PFSK-1 (cell line): ENCODE data around the gene PSEN2.
A peak's percentile ranks its signal among the peaks of the same experiment; 100 is the strongest.

ENCODE experiments used
- FOXP2 ChIP-seq: optimal IDR thresholded peaks from 2 replicates; pipeline ENCODE3; 2011; ENCODE audit warnings: borderline replicate concordance, control low read depth, inconsistent platforms; ENCODE audit not compliant: insufficient read depth; ENCODE audit errors: extremely low read length, extremely low read depth
- POLR2AphosphoS5 ChIP-seq: IDR thresholded peaks from 2 replicates; pipeline ENCODE4 v1.6.1; 2012; ENCODE audit warnings: low read depth, mild to moderate bottlenecking, control low read depth, low read length, moderate library complexity
- REST ChIP-seq, 2 experiments: IDR thresholded peaks; 2 replicates each; pipeline versions ENCODE4 v1.6.1 to v1.8.0; 2011 to 2012; ENCODE audit warnings: low read depth in 2 of 2, low read length in 2 of 2, control low read depth in 1 of 2, inconsistent platforms in 1 of 2, mild to moderate bottlenecking in 1 of 2, moderate library complexity in 1 of 2; ENCODE audit not compliant: insufficient read depth in 1 of 2
- SIN3A ChIP-seq: IDR thresholded peaks from 2 replicates; pipeline ENCODE4 v1.6.1; 2012; ENCODE audit warnings: mild to moderate bottlenecking, low read length, moderate library complexity, borderline replicate concordance; ENCODE audit not compliant: insufficient read depth
- TAF1 ChIP-seq: IDR thresholded peaks from 2 replicates; pipeline ENCODE4 v1.6.1; 2012; ENCODE audit warnings: low read length, control low read depth, borderline replicate concordance; ENCODE audit not compliant: insufficient read depth

The PSEN2 gene

DNA sequence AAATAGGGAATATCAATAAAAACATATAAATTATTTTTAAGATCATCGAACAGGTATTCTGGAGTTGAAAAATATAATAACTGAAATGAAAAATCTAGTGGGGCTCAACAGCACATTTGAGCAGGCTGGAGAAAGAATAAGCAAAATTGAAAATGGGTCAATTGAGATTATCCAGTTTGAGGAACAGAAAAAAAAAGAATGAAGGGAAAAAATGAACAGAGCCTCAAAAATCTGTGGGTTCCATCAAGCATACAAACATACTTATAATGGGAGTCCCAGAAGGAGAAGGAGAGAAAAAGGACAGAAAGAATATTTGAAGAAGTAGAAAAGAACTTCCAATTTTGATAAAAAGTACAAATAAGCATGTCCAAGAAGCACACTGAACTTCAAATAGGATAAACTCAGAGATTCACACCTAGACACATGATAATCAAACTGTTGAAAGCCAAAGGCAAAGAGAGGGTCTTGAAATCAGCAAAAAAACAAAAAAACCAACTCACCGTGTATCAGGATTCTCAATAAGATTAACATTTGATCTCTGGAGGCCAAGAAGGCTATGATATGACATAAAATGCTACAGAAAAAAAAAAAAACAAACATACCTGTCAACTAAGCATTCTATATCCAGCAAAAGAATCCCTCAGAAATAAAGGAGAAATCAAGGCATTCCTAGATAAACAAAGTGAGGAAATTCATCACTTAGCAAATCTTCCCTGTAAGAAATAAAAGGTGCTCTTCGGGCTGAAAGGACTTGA, 64.2 kb downstream of the PSEN2 start:
- TF ChIP-seq SIN3A = no peak
- no peak for TF ChIP-seq TAF1
- no peak for TF ChIP-seq POLR2AphosphoS5
- no peak for TF ChIP-seq FOXP2
- no peak for TF ChIP-seq REST (IDR thresholded peaks at IDR 0.05; ENCODE audit: insufficient read depth in 1 of 2, low read depth in 2 of 2, low read length in 2 of 2)

- TF ChIP-seq REST (IDR thresholded peaks at IDR 0.05; ENCODE audit: insufficient read depth in 1 of 2, low read depth in 2 of 2, low read length in 2 of 2) (no peak), FOXP2 (no peak), SIN3A (no peak), POLR2AphosphoS5 (no peak), TAF1 (no peak)
Observed at GRCh38 chr1:226937940-226938725, 67.7 kb downstream of the PSEN2 start.

- TF ChIP-seq TAF1 (no peak), SIN3A (no peak), REST (IDR thresholded peaks at IDR 0.05; ENCODE audit: insufficient read depth in 1 of 2, low read depth in 2 of 2, low read length in 2 of 2) (no peak), FOXP2 (no peak), POLR2AphosphoS5 (no peak)
Observed at GRCh38 chr1:226938903-226939437, 68.6 kb downstream of the PSEN2 start.

DNA sequence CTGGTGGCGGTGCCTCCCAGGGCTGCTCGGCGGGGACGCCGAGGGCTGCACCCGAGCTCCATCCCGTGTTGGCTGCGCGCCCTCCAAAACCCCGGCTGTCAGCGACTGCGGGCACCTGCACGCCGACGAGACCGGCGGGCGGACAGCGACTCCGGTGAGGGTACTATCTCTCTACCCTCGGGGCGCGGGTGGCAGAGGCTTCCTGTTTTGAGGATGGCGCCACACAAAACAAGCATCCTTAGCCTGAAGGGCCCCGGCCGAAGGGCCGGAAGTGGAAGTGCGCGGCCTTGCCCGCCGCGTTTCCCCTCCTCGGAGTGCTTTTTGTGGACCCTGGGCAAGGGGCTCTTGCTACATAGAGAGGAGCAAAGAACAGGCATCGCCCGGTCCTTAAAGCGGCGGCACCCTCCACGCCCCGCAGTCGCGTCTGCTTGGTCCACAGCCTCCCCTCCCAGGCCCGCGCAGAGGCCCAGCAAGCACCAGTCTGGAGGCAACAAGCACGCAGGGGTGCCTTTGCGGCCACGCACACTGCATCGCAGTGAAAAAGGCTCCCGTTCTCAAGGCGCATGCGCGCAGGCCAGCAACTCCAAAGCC, 69.1 kb downstream of the PSEN2 start:
- TF ChIP-seq FOXP2 = no peak
- 0 out of 2 replicates have a peak, but pooled peaks have one; percentile 23 for TF ChIP-seq SIN3A
- peak in 1 of 2 experiments; percentile 44; a peak in 1 of 4 replicates for TF ChIP-seq REST (IDR thresholded peaks at IDR 0.05; ENCODE audit: insufficient read depth in 1 of 2, low read depth in 2 of 2, low read length in 2 of 2)
- peak; percentile 97 for TF ChIP-seq POLR2AphosphoS5
- TF ChIP-seq TAF1 = peak; percentile 93
